ENCODE results near the gene KCTD15. TPM values are rescaled to one million over a fixed set of nuclear protein-coding genes. Genes with fewer than 3 reads are reported as not detected.

The KCTD15 gene
- 10 to 100 TPM; 53.6 to 89.1 (median 72.5) TPM for total RNA-seq

- H3K4me3 ChIP-seq: peak within 1 kb of the TSS; percentile 59 to 91 (median 81)
- H3K36me3 ChIP-seq: peaks cover 0 to 17% (median 5%) of the 10 kb centered on the region in 3 donors
- TF ChIP-seq CTCF (IDR thresholded peaks at IDR 0.05) (no peak), POLR2A (IDR thresholded peaks at IDR 0.05) (no peak)
- no peaks in the 10 kb centered on the region for H3K9me3 ChIP-seq
- no peaks in the 10 kb centered on the region for H3K27me3 ChIP-seq
- H3K27ac ChIP-seq: peak within 1 kb of the TSS; percentile 89 to 98 (median 98)
- 2% methylated on average over 8 of the region's 92 CpGs; no CpG with 5 or more reads in 1 of the 2 donors for WGBS, 2 donors
- peaks cover 9 to 50% (median 19%) of the 10 kb centered on the region in 3 donors for H3K4me1 ChIP-seq
- DNase-seq: no peak
- intact Hi-C loops (cut with DNase I): no loop called here
These were observed at the start of gene KCTD15 for GRCh38 chr19:33796164-33796875. Gene KCTD15, plus strand, starts transcription at chr19:33796870. Its CDS starts 3,585 bp downstream, at chr19:33800455.

- TF ChIP-seq POLR2A (IDR thresholded peaks at IDR 0.05) (no peak), CTCF (IDR thresholded peaks at IDR 0.05) (no peak)
- WGBS, 2 donors: 32 to 49% methylated on average over 4 of the region's 4 CpGs
- no peak for DNase-seq
- no peaks in the 10 kb centered on the region for H3K9me3 ChIP-seq
- no peaks in the 10 kb centered on the region for H3K36me3 ChIP-seq
- H3K4me3 ChIP-seq: no peak overlapping the region
- intact Hi-C loops (cut with DNase I): no loop called here
- peaks cover 0 to 52% (median 0%) of the 10 kb centered on the region in 4 donors for H3K27me3 ChIP-seq
- H3K27ac ChIP-seq: no peak overlapping the region
- no peaks in the 10 kb centered on the region for H3K4me1 ChIP-seq
These were observed 49.4 kb upstream of the KCTD15 start for GRCh38 chr19:33747273-33747672.

- TF ChIP-seq CTCF (IDR thresholded peaks at IDR 0.05): no peak
- no peak for TF ChIP-seq POLR2A (IDR thresholded peaks at IDR 0.05)
- DNase-seq: no peak
- peaks cover 0 to 52% (median 0%) of the 10 kb centered on the region in 4 donors for H3K27me3 ChIP-seq
These were observed 48.4 kb upstream of the KCTD15 start for GRCh38 chr19:33748231-33748630.

GRCh38 chr19:33749016-33749415 lies 47.7 kb upstream of the KCTD15 start:
- Histone ChIP-seq H3K27me3 (peaks cover 0 to 50% (median 0%) of the 10 kb centered on the region in 4 donors), H3K36me3 (no peaks in the 10 kb centered on the region), H3K4me1 (no peaks in the 10 kb centered on the region), H3K4me3 (no peak overlapping the region), H3K27ac (no peak overlapping the region), H3K9me3 (no peaks in the 10 kb centered on the region)
- DNase-seq: no peak
- TF ChIP-seq POLR2A (IDR thresholded peaks at IDR 0.05) (no peak), CTCF (IDR thresholded peaks at IDR 0.05) (no peak)
- 59% methylated on average over 3 of the region's 3 CpGs; no CpG with 5 or more reads in 1 of the 2 donors for WGBS, 2 donors
- intact Hi-C loops (cut with DNase I): no loop called here

More at GRCh38 chr19:33748231-33748630, 48.4 kb upstream of the KCTD15 start:
- H3K4me1 ChIP-seq: no peaks in the 10 kb centered on the region
- no peaks in the 10 kb centered on the region for H3K36me3 ChIP-seq
- WGBS, 2 donors: 100% methylated on average over 1 of the region's 8 CpGs; no CpG with 5 or more reads in 1 of the 2 donors
- intact Hi-C loops (cut with DNase I): no loop called here
- H3K4me3 ChIP-seq: no peak overlapping the region
- no peak overlapping the region for H3K27ac ChIP-seq
- H3K9me3 ChIP-seq: no peaks in the 10 kb centered on the region

- Histone ChIP-seq H3K27ac (no peak overlapping the region), H3K4me1 (no peaks in the 10 kb centered on the region), H3K9me3 (no peaks in the 10 kb centered on the region), H3K4me3 (no peak overlapping the region), H3K27me3 (peaks cover 0 to 50% (median 0%) of the 10 kb centered on the region in 4 donors), H3K36me3 (no peaks in the 10 kb centered on the region)
- no peak for TF ChIP-seq POLR2A (IDR thresholded peaks at IDR 0.05)
- no peak for TF ChIP-seq CTCF (IDR thresholded peaks at IDR 0.05)
- no CpG with 5 or more reads among the region's 12 CpGs for WGBS, 2 donors
- intact Hi-C loops (cut with DNase I): no loop called here
- DNase-seq: no peak
These were observed 47.0 kb upstream of the KCTD15 start for GRCh38 chr19:33749619-33750175.
